ENCODE results near the gene DESI2. TPM values are rescaled to one million over a fixed set of nuclear protein-coding genes. Genes with fewer than 3 reads are reported as not detected.

DESI2 gene
- total RNA-seq, 1 donor from 2014 or later = 49.2 TPM

DNA sequence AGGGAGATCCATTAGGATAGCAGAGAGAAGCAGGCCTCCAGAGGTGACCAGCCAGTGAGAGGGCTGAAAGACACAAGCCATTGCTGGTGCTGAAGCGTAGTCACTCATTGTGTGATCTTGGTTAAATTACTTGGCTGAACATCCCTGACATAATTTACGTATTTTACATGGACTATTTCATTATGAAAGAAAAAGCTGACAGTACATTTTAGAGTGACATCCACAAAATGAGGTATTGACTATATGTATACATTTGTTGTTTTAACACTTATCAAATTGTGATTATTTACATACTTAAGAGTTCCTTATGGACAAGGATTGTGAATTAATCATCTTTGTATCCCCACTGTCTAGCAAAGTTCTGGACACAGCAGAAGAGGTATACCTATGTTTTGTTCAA, 14.9 kb downstream of the DESI2 start:
- no peak overlapping the region for H3K9ac ChIP-seq (ENCODE audit: low read length)

GRCh38 chr1:244672946-244673682, 20.2 kb downstream of the DESI2 start:
- H3K27ac ChIP-seq (ENCODE audit: low read depth, low read length) = peak overlapping the region; percentile 43

More for the DNA sequence above, 14.9 kb downstream of the DESI2 start:
- no peak overlapping the region for H3K27ac Mint-ChIP-seq (ENCODE audit: unreplicated experiment)
- Histone ChIP-seq H3K27me3 (ENCODE audit: insufficient read depth, low read length) (no peaks in the 10 kb centered on the region), H4K20me1 (ENCODE audit: insufficient read depth, low read length) (peaks cover 39% of the 10 kb centered on the region), H3K36me3 (ENCODE audit: insufficient read depth, low read length) (no peaks in the 10 kb centered on the region), H2AFZ (ENCODE audit: low read depth, low read length) (no peak overlapping the region), H3K4me2 (ENCODE audit: low read length) (no peak overlapping the region), H3K4me3 (ENCODE audit: insufficient read depth, low read depth, low read length) (no peak overlapping the region), H3K79me2 (ENCODE audit: insufficient read depth, low read length) (peaks cover 84% of the 10 kb centered on the region), H3K9me3 (ENCODE audit: insufficient read depth, low read depth, low read length) (no peaks in the 10 kb centered on the region), H3K27ac (ENCODE audit: low read depth, low read length) (no peak overlapping the region), H3K4me1 (ENCODE audit: insufficient read depth, low read length) (peaks cover 7% of the 10 kb centered on the region)
- no peaks in the 10 kb centered on the region for H3K27me3 Mint-ChIP-seq (ENCODE audit: low read depth, unreplicated experiment)
- FAIRE-seq (no peak), DNase-seq (ENCODE audit: low read depth) (no peak)
- TF ChIP-seq EZH2 (IDR thresholded peaks at IDR 0.05; ENCODE audit: insufficient read depth, low read length) = no peak
- TF ChIP-seq, protein P1, sequence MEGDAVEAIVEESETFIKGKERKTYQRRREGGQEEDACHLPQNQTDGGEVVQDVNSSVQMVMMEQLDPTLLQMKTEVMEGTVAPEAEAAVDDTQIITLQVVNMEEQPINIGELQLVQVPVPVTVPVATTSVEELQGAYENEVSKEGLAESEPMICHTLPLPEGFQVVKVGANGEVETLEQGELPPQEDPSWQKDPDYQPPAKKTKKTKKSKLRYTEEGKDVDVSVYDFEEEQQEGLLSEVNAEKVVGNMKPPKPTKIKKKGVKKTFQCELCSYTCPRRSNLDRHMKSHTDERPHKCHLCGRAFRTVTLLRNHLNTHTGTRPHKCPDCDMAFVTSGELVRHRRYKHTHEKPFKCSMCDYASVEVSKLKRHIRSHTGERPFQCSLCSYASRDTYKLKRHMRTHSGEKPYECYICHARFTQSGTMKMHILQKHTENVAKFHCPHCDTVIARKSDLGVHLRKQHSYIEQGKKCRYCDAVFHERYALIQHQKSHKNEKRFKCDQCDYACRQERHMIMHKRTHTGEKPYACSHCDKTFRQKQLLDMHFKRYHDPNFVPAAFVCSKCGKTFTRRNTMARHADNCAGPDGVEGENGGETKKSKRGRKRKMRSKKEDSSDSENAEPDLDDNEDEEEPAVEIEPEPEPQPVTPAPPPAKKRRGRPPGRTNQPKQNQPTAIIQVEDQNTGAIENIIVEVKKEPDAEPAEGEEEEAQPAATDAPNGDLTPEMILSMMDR (IDR thresholded peaks at IDR 0.05; ENCODE audit: insufficient read depth, low read depth, low read length) = no peak
- no peaks in the 10 kb centered on the region for H3K9me3 Mint-ChIP-seq (ENCODE audit: unreplicated experiment)
- H3K36me3 Mint-ChIP-seq (ENCODE audit: low read depth, unreplicated experiment) = peaks cover 10% of the 10 kb centered on the region
- H3K4me3 Mint-ChIP-seq (ENCODE audit: unreplicated experiment) = no peak overlapping the region
- H3K4me1 Mint-ChIP-seq (ENCODE audit: low read depth, unreplicated experiment) = peaks cover 2% of the 10 kb centered on the region

More at GRCh38 chr1:244672946-244673682, 20.2 kb downstream of the DESI2 start:
- H3K4me3 ChIP-seq (ENCODE audit: insufficient read depth, low read depth, low read length) = no peak overlapping the region
- H3K36me3 ChIP-seq (ENCODE audit: insufficient read depth, low read length) = no peaks in the 10 kb centered on the region
- H3K4me3 Mint-ChIP-seq (ENCODE audit: unreplicated experiment) = no peak overlapping the region
- H3K27ac Mint-ChIP-seq (ENCODE audit: unreplicated experiment) = no peak overlapping the region
- H3K27me3 Mint-ChIP-seq (ENCODE audit: low read depth, unreplicated experiment) = no peaks in the 10 kb centered on the region
- peaks cover 11% of the 10 kb centered on the region for H4K20me1 ChIP-seq (ENCODE audit: insufficient read depth, low read length)
- no peaks in the 10 kb centered on the region for H3K27me3 ChIP-seq (ENCODE audit: insufficient read depth, low read length)
- H3K9ac ChIP-seq (ENCODE audit: low read length) = no peak overlapping the region
- DNase-seq (ENCODE audit: low read depth) = peak; percentile 49
- H2AFZ ChIP-seq (ENCODE audit: low read depth, low read length) = no peak overlapping the region
- peaks cover 2% of the 10 kb centered on the region for H3K9me3 Mint-ChIP-seq (ENCODE audit: unreplicated experiment)
- peaks cover 9% of the 10 kb centered on the region for H3K4me1 Mint-ChIP-seq (ENCODE audit: low read depth, unreplicated experiment)
- FAIRE-seq = no peak
- peaks cover 66% of the 10 kb centered on the region for H3K79me2 ChIP-seq (ENCODE audit: insufficient read depth, low read length)
- no peaks in the 10 kb centered on the region for H3K9me3 ChIP-seq (ENCODE audit: insufficient read depth, low read depth, low read length)
- H3K4me1 ChIP-seq (ENCODE audit: insufficient read depth, low read length) = peaks cover 9% of the 10 kb centered on the region
- TF ChIP-seq, protein P1 (IDR thresholded peaks at IDR 0.05; ENCODE audit: insufficient read depth, low read depth, low read length) = no peak
- TF ChIP-seq EZH2 (IDR thresholded peaks at IDR 0.05; ENCODE audit: insufficient read depth, low read length) = no peak
- H3K4me2 ChIP-seq (ENCODE audit: low read length) = peak overlapping the region; percentile 47
- H3K36me3 Mint-ChIP-seq (ENCODE audit: low read depth, unreplicated experiment) = peaks cover 13% of the 10 kb centered on the region
